Measurements from ENCODE around the gene SPACA9.

DNA sequence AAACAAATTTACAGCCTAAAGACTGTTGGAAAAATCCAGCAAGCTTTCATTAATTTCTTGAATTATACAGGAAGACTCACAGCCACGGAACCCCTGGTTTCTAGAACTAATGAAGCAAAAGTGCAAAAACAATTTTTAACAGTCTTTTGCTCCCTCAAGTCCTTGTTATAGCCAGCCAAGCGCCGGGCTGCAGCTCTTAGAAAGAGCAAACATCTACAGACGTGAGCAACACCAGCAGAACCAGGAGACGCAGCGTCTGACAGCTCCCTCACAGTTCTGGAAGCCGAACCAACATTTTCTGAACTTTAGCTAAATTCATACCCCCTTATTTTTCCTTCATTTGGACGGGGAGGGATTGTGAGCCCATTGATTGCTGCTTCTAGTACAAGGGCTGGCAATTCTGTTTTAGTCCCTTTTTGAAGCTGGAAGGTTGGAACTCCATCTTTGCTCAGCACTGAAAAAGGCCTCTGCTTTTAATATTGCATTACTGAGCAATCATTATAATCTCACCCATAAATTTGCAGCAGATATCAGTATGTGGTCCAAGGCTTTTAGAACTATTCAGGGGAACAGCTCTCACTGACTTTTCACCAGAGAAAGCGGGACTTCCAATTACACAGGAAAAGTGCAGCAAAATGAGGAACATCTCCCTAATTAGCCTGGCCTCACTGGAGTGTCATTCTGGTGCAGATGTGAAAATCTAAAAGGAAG, 46.4 kb upstream of the SPACA9 start:
- TF ChIP-seq POLR2A (IDR thresholded peaks at IDR 0.05): no peak
- TF ChIP-seq, protein P1, sequence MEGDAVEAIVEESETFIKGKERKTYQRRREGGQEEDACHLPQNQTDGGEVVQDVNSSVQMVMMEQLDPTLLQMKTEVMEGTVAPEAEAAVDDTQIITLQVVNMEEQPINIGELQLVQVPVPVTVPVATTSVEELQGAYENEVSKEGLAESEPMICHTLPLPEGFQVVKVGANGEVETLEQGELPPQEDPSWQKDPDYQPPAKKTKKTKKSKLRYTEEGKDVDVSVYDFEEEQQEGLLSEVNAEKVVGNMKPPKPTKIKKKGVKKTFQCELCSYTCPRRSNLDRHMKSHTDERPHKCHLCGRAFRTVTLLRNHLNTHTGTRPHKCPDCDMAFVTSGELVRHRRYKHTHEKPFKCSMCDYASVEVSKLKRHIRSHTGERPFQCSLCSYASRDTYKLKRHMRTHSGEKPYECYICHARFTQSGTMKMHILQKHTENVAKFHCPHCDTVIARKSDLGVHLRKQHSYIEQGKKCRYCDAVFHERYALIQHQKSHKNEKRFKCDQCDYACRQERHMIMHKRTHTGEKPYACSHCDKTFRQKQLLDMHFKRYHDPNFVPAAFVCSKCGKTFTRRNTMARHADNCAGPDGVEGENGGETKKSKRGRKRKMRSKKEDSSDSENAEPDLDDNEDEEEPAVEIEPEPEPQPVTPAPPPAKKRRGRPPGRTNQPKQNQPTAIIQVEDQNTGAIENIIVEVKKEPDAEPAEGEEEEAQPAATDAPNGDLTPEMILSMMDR (IDR thresholded peaks at IDR 0.05): no peak

Measured in right lobe of liver (tissue), 4 donors.